CD1c-positive myeloid dendritic cell (primary cell): ENCODE data around the gene ARIH1.
"Not testable (repeated sequence)": the region's sequence is repeated elsewhere in the genome, so short reads cannot be mapped to it uniquely, and the experiment has no call there.

Experiments used
- DNase-seq: peaks from one replicate; pipeline ENCODE4 v3.0.0-alpha.2; 2016; ENCODE audit errors: extremely low spot score

Gene ARIH1

GRCh38 chr15:72473614-72474465 lies at the start of gene ARIH1:
ARIH1 (plus strand) TSS chr15:72474330; CDS start chr15:72474640, 310 bp downstream.
- DNase-seq, result peak; percentile 98

- DNase-seq, result no peak
These were observed 47.4 kb upstream of the ARIH1 start for GRCh38 chr15:72426753-72427152.

GRCh38 chr15:72437650-72438316 lies 36.3 kb upstream of the ARIH1 start:
- no peak for DNase-seq

GRCh38 chr15:72442848-72443247 lies 31.3 kb upstream of the ARIH1 start:
- not testable (repeated sequence) for DNase-seq

GRCh38 chr15:72445426-72445825 lies 28.7 kb upstream of the ARIH1 start:
- no peak for DNase-seq

- no peak for DNase-seq
These were observed 23.3 kb upstream of the ARIH1 start for GRCh38 chr15:72450805-72451204.

- DNase-seq, result no peak
These were observed 22.9 kb upstream of the ARIH1 start for GRCh38 chr15:72451224-72451623.

- DNase-seq, result no peak
These were observed 17.4 kb upstream of the ARIH1 start for GRCh38 chr15:72456684-72457083.

- no peak for DNase-seq
These were observed 13.7 kb upstream of the ARIH1 start for GRCh38 chr15:72460402-72460801.

- DNase-seq, result no peak
These were observed 10.4 kb upstream of the ARIH1 start for GRCh38 chr15:72463702-72464101.

GRCh38 chr15:72464251-72464650 lies 9.9 kb upstream of the ARIH1 start:
- peak; percentile 22 for DNase-seq

GRCh38 chr15:72468103-72468502 lies 6.0 kb upstream of the ARIH1 start:
- DNase-seq, result no peak

GRCh38 chr15:72472992-72473610 lies 1.0 kb upstream of the ARIH1 start:
- no peak for DNase-seq

- no peak for DNase-seq
These were observed 359 bp downstream of the ARIH1 start for GRCh38 chr15:72474466-72474911.

- DNase-seq, result peak; percentile 87
These were observed 940 bp downstream of the ARIH1 start for GRCh38 chr15:72474912-72475628.

- DNase-seq, result no peak
These were observed 1.5 kb downstream of the ARIH1 start for GRCh38 chr15:72475674-72476073.

- DNase-seq, result not testable (repeated sequence)
These were observed 2.2 kb downstream of the ARIH1 start for GRCh38 chr15:72476330-72476729.

GRCh38 chr15:72481015-72481659 lies 7.0 kb downstream of the ARIH1 start:
- no peak for DNase-seq

GRCh38 chr15:72482275-72482674 lies 8.1 kb downstream of the ARIH1 start:
- DNase-seq, result peak; percentile 31

GRCh38 chr15:72483279-72483678 lies 9.1 kb downstream of the ARIH1 start:
- no peak for DNase-seq

GRCh38 chr15:72486144-72486543 lies 12.0 kb downstream of the ARIH1 start:
- no peak for DNase-seq
